B cell (primary cell): ENCODE results near the gene DDX17. TPM values are rescaled to one million over a fixed set of nuclear protein-coding genes. Genes with fewer than 3 reads are reported as not detected.

ENCODE experiments used
- ATAC-seq: fragments of 200-7000 bp; cut with Tn5 transposase; one replicate; pipeline ENCODE4 v1.10.0; 2021; ENCODE audit warnings: low read depth, mild to moderate bottlenecking, moderate number of reproducible peaks, moderate library complexity
- CTCF ChIA-PET: fragments of 350-600 bp; sonication (Branson Sonifier 250); formaldehyde crosslinking; loops from one replicate; lab custom pipeline; 2021; ENCODE audit warnings: antibody characterized with exemption, inconsistent platforms; lab: Charles Lee
- POLR2A ChIA-PET: fragments of 350-600 bp; sonication (Branson Sonifier 250); formaldehyde crosslinking; loops from one replicate; lab custom pipeline; 2021; ENCODE audit warnings: antibody characterized with exemption; lab: Charles Lee
- DNase-seq: peaks from one replicate; pipeline ENCODE4 v3.0.0; 2013
- H2AFZ ChIP-seq: 2 replicates; pipeline ENCODE4 v1.6.1; 2012; ENCODE audit warnings: mild to moderate bottlenecking, low read depth, low read length; ENCODE audit not compliant: insufficient read depth, poor library complexity, severe bottlenecking
- H3K27ac ChIP-seq, 2 donors: 1 replicate in 1 of 2; 2 replicates in 1 of 2; pipeline ENCODE4 v1.5.1; 2012 to 2013; ENCODE audit warnings: low read length in 2 of 2, mild to moderate bottlenecking in 2 of 2, moderate library complexity in 1 of 2
- H3K27me3 ChIP-seq, 4 experiments: fragments of 200-600 bp in 1 of 4; sonication (generic) in 1 of 4; replicated peaks in 1 of 4; 1 replicate in 2 of 4; 2 replicates in 2 of 4; pipeline versions ENCODE4 v1.6.1 to v1.7.0; 2013 to 2016; ENCODE audit warnings: low read length in 3 of 4, mild to moderate bottlenecking in 2 of 4, mixed read lengths in 1 of 4, moderate library complexity in 1 of 4; ENCODE audit not compliant: insufficient read depth in 4 of 4, control insufficient read depth in 3 of 4; ENCODE audit errors: control extremely low read depth in 1 of 4
- H3K36me3 ChIP-seq, 2 experiments: replicated peaks in 1 of 2; 1 replicate in 1 of 2; 2 replicates in 1 of 2; pipeline versions ENCODE4 v1.6.1 to v1.7.1; 2013; ENCODE audit warnings: low read length in 1 of 2; ENCODE audit not compliant: insufficient read depth in 2 of 2, control insufficient read depth in 1 of 2; ENCODE audit errors: control extremely low read depth in 1 of 2, extremely low read depth in 1 of 2
- H3K4me1 ChIP-seq, 2 donors: fragments of 200-600 bp in 1 of 2; sonication (generic) in 1 of 2; 1 replicate in 1 of 2; 2 replicates in 1 of 2; pipeline versions ENCODE4 v1.5.1 to v1.6.1; 2013 to 2017; ENCODE audit warnings: low read length in 2 of 2; ENCODE audit not compliant: control insufficient read depth in 2 of 2, insufficient read depth in 2 of 2
- H3K4me2 ChIP-seq: replicated peaks from 2 replicates; pipeline ENCODE3; 2012; ENCODE audit warnings: mild to moderate bottlenecking, low read depth, low read length; ENCODE audit not compliant: poor library complexity, severe bottlenecking
- H3K4me3 ChIP-seq, 5 experiments: fragments of 200-600 bp in 1 of 5; sonication (generic) in 1 of 5; 1 replicate in 3 of 5; 2 replicates in 2 of 5; pipeline versions ENCODE4 v1.5.1 to v1.7.0; 2011 to 2016; ENCODE audit warnings: low read length in 4 of 5, mild to moderate bottlenecking in 4 of 5, low read depth in 2 of 5, control low read depth in 1 of 5, moderate library complexity in 1 of 5; ENCODE audit not compliant: insufficient read depth in 1 of 5; ENCODE audit errors: control extremely low read depth in 1 of 5, extremely low read depth in 1 of 5
- H3K79me2 ChIP-seq: fragments of 200-600 bp; sonication (generic); one replicate; pipeline ENCODE4 v1.6.0; 2016; ENCODE audit warnings: low read length; ENCODE audit not compliant: control insufficient read depth, insufficient read depth
- H3K9ac ChIP-seq: fragments of 200-600 bp; sonication (generic); 2 replicates; pipeline ENCODE4 v1.6.1; 2017; ENCODE audit warnings: mild to moderate bottlenecking, low read length, moderate library complexity
- H3K9me3 ChIP-seq, 3 donors: one replicate each; pipeline versions ENCODE4 v1.6.1 to v1.7.1; 2013; ENCODE audit warnings: low read length in 2 of 3; ENCODE audit not compliant: control insufficient read depth in 2 of 3, insufficient read depth in 1 of 3; ENCODE audit errors: control extremely low read depth in 1 of 3
- H4K20me1 ChIP-seq: 2 replicates; pipeline ENCODE4 v1.6.0; 2012; ENCODE audit warnings: mild to moderate bottlenecking, low read length; ENCODE audit not compliant: insufficient read depth, control insufficient read depth, poor library complexity, severe bottlenecking
- H3K27ac Mint-ChIP-seq: one replicate; pipeline ENCODE4 v1.8.0; 2021; ENCODE audit warnings: mixed read lengths
- H3K27me3 Mint-ChIP-seq: one replicate; pipeline ENCODE4 v1.8.0; 2021; ENCODE audit warnings: mixed read lengths
- H3K4me1 Mint-ChIP-seq: one replicate; pipeline ENCODE4 v1.8.0; 2021; ENCODE audit warnings: mixed read lengths
- H3K4me3 Mint-ChIP-seq: one replicate; pipeline ENCODE4 v1.8.0; 2021; ENCODE audit warnings: mixed read lengths
- H3K9me3 Mint-ChIP-seq: one replicate; pipeline ENCODE4 v1.8.0; 2022; ENCODE audit warnings: mixed read lengths; ENCODE audit not compliant: insufficient read depth
- CTCF ChIP-seq: fragments of 200-600 bp; IDR thresholded peaks from one replicate; pipeline ENCODE4 v1.8.0; 2022; ENCODE audit warnings: antibody characterized with exemption, mild to moderate bottlenecking
- EZH2 ChIP-seq: IDR thresholded peaks from 2 replicates; pipeline ENCODE4 v1.6.1; 2012; ENCODE audit warnings: borderline replicate concordance, low read depth, mild to moderate bottlenecking, moderate library complexity, low read length; ENCODE audit not compliant: insufficient read depth, poor library complexity, severe bottlenecking
- WGBS: methylation state at CpG from one replicate; pipeline ENCODE4 v1.1.5; 2013; ENCODE audit warnings: missing lambda C conversion rate; ENCODE audit not compliant: insufficient coverage; 5-methylcytosine and 5-hydroxymethylcytosine counted together
- intact Hi-C: fragments of 100-400 bp; cut with micrococcal nuclease; formaldehyde crosslinking; loops from one replicate; pipeline ENCODE4 v1.10.0; 2022
- polyA plus RNA-seq: library from polyadenylated mRNA; depleted of rRNA; stranded (reverse); fragments of >200 nt; gene quantifications from 2 replicates; pipeline ENCODE4 v1.2.3, GENCODE V29; 2012
- total RNA-seq, 2 donors: library from RNA; stranded (reverse); fragments of 120-200 nt in 1 of 2; gene quantifications; 1 replicate in 1 of 2; 2 replicates in 1 of 2; pipeline versions ENCODE4 v1.2.3 to v1.2.4, GENCODE V29; 2013 to 2022

DDX17 gene
- total and polyA plus RNA-seq, 2 donors (not counting 1 experiment from before 2014, with no cell fraction given), result 754 to 936 TPM

- H3K27me3 Mint-ChIP-seq, result peaks cover 50% of the 10 kb centered on the region
- H3K4me3 Mint-ChIP-seq, result no peak overlapping the region
- no peak overlapping the region for H2AFZ ChIP-seq
- no peak overlapping the region for H3K4me3 ChIP-seq
- intact Hi-C loops, result no loop called here
- CTCF ChIA-PET, result no interaction called here
- H3K27ac Mint-ChIP-seq, result no peak overlapping the region
- DNase-seq (no peak), ATAC-seq (no peak)
- peaks cover 5% of the 10 kb centered on the region for H3K4me1 Mint-ChIP-seq
- H3K9me3 ChIP-seq, result peaks cover 0 to 6% (median 0%) of the 10 kb centered on the region in 3 donors
- H3K4me2 ChIP-seq, result no peak overlapping the region
- TF ChIP-seq CTCF, result no peak
- TF ChIP-seq EZH2, result no peak
- WGBS, result 83% methylated on average over 13 of the region's 14 CpGs
- no peaks in the 10 kb centered on the region for H3K9me3 Mint-ChIP-seq
- H3K79me2 ChIP-seq, result no peaks in the 10 kb centered on the region
- no peak overlapping the region for H3K27ac ChIP-seq
- H3K27me3 ChIP-seq, result peaks cover 0 to 37% (median 17%) of the 10 kb centered on the region in 4 experiments
- POLR2A ChIA-PET, result no interaction called here
- H4K20me1 ChIP-seq, result no peaks in the 10 kb centered on the region
- no peak overlapping the region for H3K9ac ChIP-seq
- H3K4me1 ChIP-seq, result peaks cover 4 to 9% of the 10 kb centered on the region in 2 donors
- H3K36me3 ChIP-seq, result no peaks in the 10 kb centered on the region
Measured at GRCh38 chr22:38448945-38449745, 57.0 kb downstream of the DDX17 start.

GRCh38 chr22:38446018-38446601 is 60.0 kb downstream of the DDX17 start:
- Histone ChIP-seq H3K4me1 (no peaks in the 10 kb centered on the region), H4K20me1 (no peaks in the 10 kb centered on the region), H3K9me3 (no peaks in the 10 kb centered on the region), H3K27ac (no peak overlapping the region), H3K27me3 (peaks cover 0 to 12% (median 3%) of the 10 kb centered on the region in 4 experiments), H3K79me2 (no peaks in the 10 kb centered on the region), H2AFZ (no peak overlapping the region), H3K4me3 (no peak overlapping the region), H3K36me3 (no peaks in the 10 kb centered on the region), H3K9ac (no peak overlapping the region), H3K4me2 (no peak overlapping the region)
- WGBS, result 86% methylated on average over 8 of the region's 9 CpGs
- POLR2A ChIA-PET, result no interaction called here
- DNase-seq (no peak), ATAC-seq (no peak)
- intact Hi-C loops, result no loop called here
- Mint-ChIP-seq H3K27me3 (peaks cover 39% of the 10 kb centered on the region), H3K4me3 (no peak overlapping the region), H3K9me3 (no peaks in the 10 kb centered on the region), H3K27ac (no peak overlapping the region), H3K4me1 (no peaks in the 10 kb centered on the region)
- TF ChIP-seq CTCF (no peak), EZH2 (no peak)
- CTCF ChIA-PET, result interaction anchor here (0.7 kb wide), 1 partner anchor 95 kb away, joined by 3 read pairs; no protein-coding TSS in a partner anchor
